Measurements from ENCODE around the gene CACNG8. TPM values are rescaled to one million over a fixed set of nuclear protein-coding genes. Genes with fewer than 3 reads are reported as not detected.

The CACNG8 gene
- total and polyA plus RNA-seq, 2 experiments from 2014 or later: 0.11 TPM; not detected in 1

GRCh38 chr19:53961523-53962356 lies 997 bp upstream of the CACNG8 start:
- Histone ChIP-seq H3K9me2 (ENCODE audit: insufficient read depth) (no peaks in the 10 kb centered on the region), H3K27ac (no peak overlapping the region), H3K9me3 (ENCODE audit: low read depth) (no peaks in the 10 kb centered on the region), H3K4me2 (ENCODE audit: unreplicated experiment) (no peak overlapping the region), H2AFZ (no peak overlapping the region), H3K9ac (no peak overlapping the region), H3K4me3 (no peak overlapping the region), H3K79me2 (ENCODE audit: insufficient read depth) (no peaks in the 10 kb centered on the region), H3K27me3 (replicated peaks; ENCODE audit: insufficient read depth) (peaks cover 61% of the 10 kb centered on the region), H3K36me3 (ENCODE audit: low read depth) (no peaks in the 10 kb centered on the region), H4K20me1 (ENCODE audit: insufficient read depth) (no peaks in the 10 kb centered on the region), H3F3A (ENCODE audit: insufficient read depth) (no peaks in the 10 kb centered on the region), H3K4me1 (ENCODE audit: insufficient read depth) (no peaks in the 10 kb centered on the region)
- 2 to 3% methylated on average over 16 to 32 of the region's 32 CpGs for WGBS, 2 experiments (ENCODE audit: low coverage in 1 of 2, low lambda C conversion rate in 2 of 2, missing lambda C conversion rate in 2 of 2)
- no peak for DNase-seq
- in situ Hi-C loops (cut with MboI): no loop called here
- TF ChIP-seq EZH2phosphoT487 (IDR thresholded peaks at IDR 0.05; ENCODE audit: insufficient read depth, low read depth) (no peak), EZH2 (IDR thresholded peaks at IDR 0.05; ENCODE audit: insufficient read depth, poor library complexity, severe bottlenecking) (peak; percentile 30)

- in situ Hi-C loops (cut with MboI): no loop called here
- no peak overlapping the region for H3K27ac ChIP-seq
- no peak overlapping the region for H3K4me3 ChIP-seq
- H3K4me1 ChIP-seq (ENCODE audit: insufficient read depth): no peaks in the 10 kb centered on the region
- no peak for DNase-seq
- H3K9ac ChIP-seq: no peak overlapping the region
- 54 to 56% methylated on average over 11 of the region's 11 CpGs for WGBS, 2 experiments (ENCODE audit: low coverage in 1 of 2, low lambda C conversion rate in 2 of 2, missing lambda C conversion rate in 2 of 2)
- H3K9me2 ChIP-seq (ENCODE audit: insufficient read depth): no peaks in the 10 kb centered on the region
- no peaks in the 10 kb centered on the region for H3F3A ChIP-seq (ENCODE audit: insufficient read depth)
- H3K79me2 ChIP-seq (ENCODE audit: insufficient read depth): no peaks in the 10 kb centered on the region
- H3K36me3 ChIP-seq (ENCODE audit: low read depth): no peaks in the 10 kb centered on the region
- H4K20me1 ChIP-seq (ENCODE audit: insufficient read depth): no peaks in the 10 kb centered on the region
- no peak overlapping the region for H2AFZ ChIP-seq
- TF ChIP-seq EZH2 (IDR thresholded peaks at IDR 0.05; ENCODE audit: insufficient read depth, poor library complexity, severe bottlenecking): no peak
- TF ChIP-seq EZH2phosphoT487 (IDR thresholded peaks at IDR 0.05; ENCODE audit: insufficient read depth, low read depth): no peak
- no peaks in the 10 kb centered on the region for H3K9me3 ChIP-seq (ENCODE audit: low read depth)
- no peak overlapping the region for H3K4me2 ChIP-seq (ENCODE audit: unreplicated experiment)
- peaks cover 33% of the 10 kb centered on the region for H3K27me3 ChIP-seq (replicated peaks; ENCODE audit: insufficient read depth)
Observed at GRCh38 chr19:53965091-53965490, 2.4 kb downstream of the CACNG8 start.

GRCh38 chr19:53966931-53967330 lies 4.2 kb downstream of the CACNG8 start:
- WGBS, 2 experiments (ENCODE audit: low coverage in 1 of 2, low lambda C conversion rate in 2 of 2, missing lambda C conversion rate in 2 of 2): 37 to 39% methylated on average over 7 of the region's 7 CpGs
- H3K79me2 ChIP-seq (ENCODE audit: insufficient read depth): no peaks in the 10 kb centered on the region
- in situ Hi-C loops (cut with MboI): no loop called here

GRCh38 chr19:53969366-53969765 lies 6.6 kb downstream of the CACNG8 start:
- Histone ChIP-seq H3K4me3 (no peak overlapping the region), H3K4me1 (ENCODE audit: insufficient read depth) (no peaks in the 10 kb centered on the region), H3K27ac (no peak overlapping the region), H3K79me2 (ENCODE audit: insufficient read depth) (no peaks in the 10 kb centered on the region), H3K9ac (no peak overlapping the region), H3K36me3 (ENCODE audit: low read depth) (no peaks in the 10 kb centered on the region), H2AFZ (no peak overlapping the region), H3K27me3 (replicated peaks; ENCODE audit: insufficient read depth) (peaks cover 10% of the 10 kb centered on the region), H3K4me2 (ENCODE audit: unreplicated experiment) (no peak overlapping the region), H3F3A (ENCODE audit: insufficient read depth) (no peaks in the 10 kb centered on the region), H4K20me1 (ENCODE audit: insufficient read depth) (no peaks in the 10 kb centered on the region), H3K9me3 (ENCODE audit: low read depth) (no peaks in the 10 kb centered on the region), H3K9me2 (ENCODE audit: insufficient read depth) (no peaks in the 10 kb centered on the region)
- in situ Hi-C loops (cut with MboI): no loop called here
- DNase-seq: no peak
- 65 to 74% methylated on average over 6 of the region's 6 CpGs for WGBS, 2 experiments (ENCODE audit: low coverage in 1 of 2, low lambda C conversion rate in 2 of 2, missing lambda C conversion rate in 2 of 2)
- TF ChIP-seq EZH2phosphoT487 (IDR thresholded peaks at IDR 0.05; ENCODE audit: insufficient read depth, low read depth) (no peak), EZH2 (IDR thresholded peaks at IDR 0.05; ENCODE audit: insufficient read depth, poor library complexity, severe bottlenecking) (no peak)

More at GRCh38 chr19:53966931-53967330, 4.2 kb downstream of the CACNG8 start:
- Histone ChIP-seq H3K4me1 (ENCODE audit: insufficient read depth) (no peaks in the 10 kb centered on the region), H3K36me3 (ENCODE audit: low read depth) (no peaks in the 10 kb centered on the region), H3K27me3 (replicated peaks; ENCODE audit: insufficient read depth) (peaks cover 17% of the 10 kb centered on the region), H3K4me3 (no peak overlapping the region), H3F3A (ENCODE audit: insufficient read depth) (no peaks in the 10 kb centered on the region), H2AFZ (no peak overlapping the region), H3K9ac (no peak overlapping the region), H3K27ac (no peak overlapping the region), H3K9me2 (ENCODE audit: insufficient read depth) (no peaks in the 10 kb centered on the region), H3K4me2 (ENCODE audit: unreplicated experiment) (no peak overlapping the region), H3K9me3 (ENCODE audit: low read depth) (no peaks in the 10 kb centered on the region), H4K20me1 (ENCODE audit: insufficient read depth) (no peaks in the 10 kb centered on the region)
- no peak for DNase-seq
- TF ChIP-seq EZH2 (IDR thresholded peaks at IDR 0.05; ENCODE audit: insufficient read depth, poor library complexity, severe bottlenecking): no peak
- TF ChIP-seq EZH2phosphoT487 (IDR thresholded peaks at IDR 0.05; ENCODE audit: insufficient read depth, low read depth): no peak

All from GM23248 (cell line).